WTC11 (cell line): ENCODE measurements around the gene PTPN3. TPM values are rescaled to one million over a fixed set of nuclear protein-coding genes. Genes with fewer than 3 reads are reported as not detected.

Experiments
- ATAC-seq: fragments of 200-7000 bp; cut with Tn5 transposase; 2 replicates; pipeline ENCODE4 v1.10.0; 2021; ENCODE audit warnings: mild to moderate bottlenecking, moderate library complexity
- CTCF ChIA-PET: fragments of 300-600 bp; sonication (Branson Sonifier 250); formaldehyde crosslinking; loops from one replicate; lab custom pipeline; 2021; ENCODE audit warnings: antibody characterized with exemption; lab: Charles Lee
- POLR2A ChIA-PET: fragments of 350-600 bp; sonication (Branson Sonifier 250); formaldehyde crosslinking; loops from one replicate; lab custom pipeline; 2021; ENCODE audit warnings: antibody characterized with exemption; lab: Charles Lee
- DNase-seq: peaks from one replicate; pipeline ENCODE4 v3.0.0; 2021; ENCODE audit warnings: low spot score
- H3K27ac Mint-ChIP-seq: 2 replicates; pipeline ENCODE4 v1.8.0; 2021; ENCODE audit warnings: mixed read lengths
- H3K27me3 Mint-ChIP-seq: 2 replicates; pipeline ENCODE4 v1.8.0; 2021; ENCODE audit warnings: low read depth, mild to moderate bottlenecking, moderate library complexity, mixed read lengths
- H3K36me3 Mint-ChIP-seq: 2 replicates; pipeline ENCODE4 v1.8.0; 2021; ENCODE audit warnings: mixed read lengths
- H3K4me1 Mint-ChIP-seq: 2 replicates; pipeline ENCODE4 v1.8.0; 2022; ENCODE audit warnings: mixed read lengths
- H3K4me3 Mint-ChIP-seq: 2 replicates; pipeline ENCODE4 v1.8.0; 2021; ENCODE audit warnings: mild to moderate bottlenecking, moderate library complexity, mixed read lengths
- H3K9me3 Mint-ChIP-seq: 2 replicates; pipeline ENCODE4 v1.8.0; 2021; ENCODE audit warnings: mixed read lengths
- CREB1 ChIP-seq: sonication (generic); formaldehyde crosslinking; IDR thresholded peaks from 2 replicates; pipeline ENCODE4 v1.8.0; 2023; ENCODE audit warnings: mild to moderate bottlenecking, missing genetic modification reagents
- E2F4 ChIP-seq: sonication (generic); formaldehyde crosslinking; IDR thresholded peaks from 2 replicates; pipeline ENCODE4 v1.8.1; 2022; ENCODE audit warnings: low read depth, mild to moderate bottlenecking, moderate library complexity, missing genetic modification reagents, borderline replicate concordance
- E2F5 ChIP-seq: sonication (generic); formaldehyde crosslinking; IDR thresholded peaks from 2 replicates; pipeline ENCODE4 v1.8.1; 2022; ENCODE audit warnings: mild to moderate bottlenecking, moderate library complexity, missing genetic modification reagents
- EMX1 ChIP-seq: fragments of 250-450 bp; sonication (Bioruptor Pico); IDR thresholded peaks from 2 replicates; pipeline ENCODE4 v1.8.0; 2021; ENCODE audit warnings: mild to moderate bottlenecking
- ETV6 ChIP-seq: sonication (generic); formaldehyde crosslinking; IDR thresholded peaks from 2 replicates; pipeline ENCODE4 v1.8.1; 2022; ENCODE audit warnings: mild to moderate bottlenecking, missing genetic modification reagents
- FOXP1 ChIP-seq: sonication (generic); formaldehyde crosslinking; IDR thresholded peaks from 2 replicates; pipeline ENCODE4 v1.8.0; 2022; ENCODE audit warnings: missing genetic modification reagents, mild to moderate bottlenecking, moderate library complexity, borderline replicate concordance
- MXD4 ChIP-seq: fragments of 250-450 bp; sonication (Bioruptor Pico); IDR thresholded peaks from 2 replicates; pipeline ENCODE4 v1.8.0; 2021; ENCODE audit warnings: mild to moderate bottlenecking, moderate library complexity, borderline replicate concordance
- PRRX2 ChIP-seq: fragments of 250-450 bp; sonication (Bioruptor Pico); IDR thresholded peaks from 2 replicates; pipeline ENCODE4 v1.8.0; 2021; ENCODE audit warnings: mild to moderate bottlenecking
- RORB ChIP-seq: fragments of 250-450 bp; sonication (Bioruptor Pico); IDR thresholded peaks from 2 replicates; pipeline ENCODE4 v1.9.0; 2021; ENCODE audit warnings: mild to moderate bottlenecking
- SOX15 ChIP-seq: fragments of 250-450 bp; sonication (Bioruptor Pico); IDR thresholded peaks from 2 replicates; pipeline ENCODE4 v1.9.0; 2021; ENCODE audit warnings: mild to moderate bottlenecking
- STAT6 ChIP-seq: sonication (generic); formaldehyde crosslinking; conservative IDR thresholded peaks from 2 replicates; pipeline ENCODE4 v1.8.1; 2023; ENCODE audit warnings: mild to moderate bottlenecking, low read depth, missing genetic modification reagents, moderate library complexity
- TCF7 ChIP-seq: sonication (generic); formaldehyde crosslinking; IDR thresholded peaks from 2 replicates; pipeline ENCODE4 v1.8.0; 2022; ENCODE audit warnings: mild to moderate bottlenecking, low read depth, missing genetic modification reagents, moderate library complexity
- TP53 ChIP-seq: sonication (generic); formaldehyde crosslinking; IDR thresholded peaks from 2 replicates; pipeline ENCODE4 v1.8.1; 2023; ENCODE audit warnings: mild to moderate bottlenecking, missing genetic modification reagents
- ZNF263 ChIP-seq: sonication (generic); formaldehyde crosslinking; IDR thresholded peaks from 2 replicates; pipeline ENCODE4 v1.8.1; 2022; ENCODE audit warnings: low read depth, mild to moderate bottlenecking, moderate library complexity, missing genetic modification reagents
- ZNF396 ChIP-seq: fragments of 250-450 bp; sonication (Bioruptor Pico); IDR thresholded peaks from 2 replicates; pipeline ENCODE4 v1.8.0; 2021; ENCODE audit warnings: mild to moderate bottlenecking, moderate library complexity, borderline replicate concordance
- ZNF425 ChIP-seq: fragments of 250-450 bp; sonication (Bioruptor Pico); conservative IDR thresholded peaks from 2 replicates; pipeline ENCODE4 v1.9.0; 2021; ENCODE audit warnings: mild to moderate bottlenecking
- total RNA-seq: library from RNA; stranded (reverse); gene quantifications from 3 replicates; pipeline ENCODE4 v1.2.3, GENCODE V29; 2021
- TF ChIP-seq, protein P1 (sequence below): sonication (generic); formaldehyde crosslinking; IDR thresholded peaks from 2 replicates; pipeline ENCODE4 v1.8.0; 2022; ENCODE audit warnings: mild to moderate bottlenecking, missing genetic modification reagents
- TF ChIP-seq, protein P2 (sequence below): sonication (generic); formaldehyde crosslinking; IDR thresholded peaks from 2 replicates; pipeline ENCODE4 v1.8.0; 2023; ENCODE audit warnings: missing genetic modification reagents
- TF ChIP-seq, protein P3 (sequence below): sonication (generic); formaldehyde crosslinking; IDR thresholded peaks from 2 replicates; pipeline ENCODE4 v1.8.1; 2023; ENCODE audit warnings: mild to moderate bottlenecking, missing genetic modification reagents, moderate library complexity
- TF ChIP-seq, protein P4 (sequence below): sonication (generic); formaldehyde crosslinking; IDR thresholded peaks from 2 replicates; pipeline ENCODE4 v1.8.0; 2022; ENCODE audit warnings: missing genetic modification reagents

The PTPN3 gene
- total RNA-seq, 1 experiment from 2014 or later: 1.7 TPM

DNA sequence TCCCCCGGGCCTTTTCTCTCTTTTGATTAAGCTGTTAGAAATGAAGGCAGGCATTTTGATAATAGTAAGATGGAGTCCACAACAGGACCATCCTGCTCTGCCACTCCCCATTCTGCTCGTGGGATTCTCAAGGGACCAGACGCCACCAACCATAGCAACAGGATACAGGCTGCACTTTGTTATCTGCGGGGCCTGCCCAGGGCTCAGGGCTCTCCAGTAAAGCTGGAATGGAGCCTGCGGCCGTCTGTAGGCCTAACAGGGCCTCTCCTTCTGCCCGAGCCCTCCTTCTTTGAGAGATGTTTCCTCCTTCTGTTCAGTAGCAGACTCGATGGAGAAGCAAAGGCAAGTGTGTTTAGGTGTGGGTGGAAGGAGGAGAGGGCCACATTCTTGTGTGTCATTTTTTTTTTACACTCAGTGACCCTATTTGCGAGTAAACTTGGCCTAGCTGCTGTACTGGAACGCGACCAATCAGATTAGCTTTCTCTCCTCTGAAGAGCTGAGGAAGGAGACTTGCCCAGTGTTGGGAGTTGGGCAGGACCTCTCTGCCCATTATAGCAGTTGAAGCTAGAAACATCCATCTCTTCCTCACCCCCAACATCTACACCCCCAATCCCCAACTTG, 168.4 kb downstream of the PTPN3 start (continued):
- TF ChIP-seq ZNF396 (CRISPR knock-in tag) (no peak), RORB (CRISPR knock-in tag) (no peak), ETV6 (CRISPR knock-in tag) (no peak), ZNF425 (CRISPR knock-in tag) (no peak)
- TF ChIP-seq, protein P1, sequence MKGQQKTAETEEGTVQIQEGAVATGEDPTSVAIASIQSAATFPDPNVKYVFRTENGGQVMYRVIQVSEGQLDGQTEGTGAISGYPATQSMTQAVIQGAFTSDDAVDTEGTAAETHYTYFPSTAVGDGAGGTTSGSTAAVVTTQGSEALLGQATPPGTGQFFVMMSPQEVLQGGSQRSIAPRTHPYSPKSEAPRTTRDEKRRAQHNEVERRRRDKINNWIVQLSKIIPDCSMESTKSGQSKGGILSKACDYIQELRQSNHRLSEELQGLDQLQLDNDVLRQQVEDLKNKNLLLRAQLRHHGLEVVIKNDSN (CRISPR knock-in tag): no peak

GRCh38 chr9:109328978-109329637, 169.0 kb downstream of the PTPN3 start:
- ChIA-PET POLR2A (no interaction called here), CTCF (interaction anchor here (0.6 to 2.4 kb wide), 6 partner anchors 16 to 146 kb away, joined by 3 to 9 read pairs (median 6); no protein-coding TSS in a partner anchor)
- no peak for DNase-seq
- Mint-ChIP-seq H3K27me3 (no peaks in the 10 kb centered on the region; the same call in 1 of the 2 replicates), H3K4me3 (no peak overlapping the region), H3K27ac (no peak overlapping the region), H3K9me3 (no peaks in the 10 kb centered on the region), H3K36me3 (no peaks in the 10 kb centered on the region), H3K4me1 (peaks cover 17% of the 10 kb centered on the region)
- TF ChIP-seq MXD4 (no peak), TP53 (CRISPR knock-in tag) (no peak), CREB1 (CRISPR knock-in tag) (no peak), EMX1 (CRISPR knock-in tag) (no peak), E2F5 (no peak), STAT6 (CRISPR knock-in tag) (no peak), FOXP1 (CRISPR knock-in tag) (no peak), E2F4 (CRISPR knock-in tag) (no peak), SOX15 (no peak), TCF7 (CRISPR knock-in tag) (no peak), PRRX2 (CRISPR knock-in tag) (no peak), ZNF263 (no peak)
- TF ChIP-seq, protein P2, sequence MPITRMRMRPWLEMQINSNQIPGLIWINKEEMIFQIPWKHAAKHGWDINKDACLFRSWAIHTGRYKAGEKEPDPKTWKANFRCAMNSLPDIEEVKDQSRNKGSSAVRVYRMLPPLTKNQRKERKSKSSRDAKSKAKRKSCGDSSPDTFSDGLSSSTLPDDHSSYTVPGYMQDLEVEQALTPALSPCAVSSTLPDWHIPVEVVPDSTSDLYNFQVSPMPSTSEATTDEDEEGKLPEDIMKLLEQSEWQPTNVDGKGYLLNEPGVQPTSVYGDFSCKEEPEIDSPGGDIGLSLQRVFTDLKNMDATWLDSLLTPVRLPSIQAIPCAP (CRISPR knock-in tag): no peak
- TF ChIP-seq, protein P3, sequence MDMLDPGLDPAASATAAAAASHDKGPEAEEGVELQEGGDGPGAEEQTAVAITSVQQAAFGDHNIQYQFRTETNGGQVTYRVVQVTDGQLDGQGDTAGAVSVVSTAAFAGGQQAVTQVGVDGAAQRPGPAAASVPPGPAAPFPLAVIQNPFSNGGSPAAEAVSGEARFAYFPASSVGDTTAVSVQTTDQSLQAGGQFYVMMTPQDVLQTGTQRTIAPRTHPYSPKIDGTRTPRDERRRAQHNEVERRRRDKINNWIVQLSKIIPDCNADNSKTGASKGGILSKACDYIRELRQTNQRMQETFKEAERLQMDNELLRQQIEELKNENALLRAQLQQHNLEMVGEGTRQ (CRISPR knock-in tag): no peak
- TF ChIP-seq, protein P4, sequence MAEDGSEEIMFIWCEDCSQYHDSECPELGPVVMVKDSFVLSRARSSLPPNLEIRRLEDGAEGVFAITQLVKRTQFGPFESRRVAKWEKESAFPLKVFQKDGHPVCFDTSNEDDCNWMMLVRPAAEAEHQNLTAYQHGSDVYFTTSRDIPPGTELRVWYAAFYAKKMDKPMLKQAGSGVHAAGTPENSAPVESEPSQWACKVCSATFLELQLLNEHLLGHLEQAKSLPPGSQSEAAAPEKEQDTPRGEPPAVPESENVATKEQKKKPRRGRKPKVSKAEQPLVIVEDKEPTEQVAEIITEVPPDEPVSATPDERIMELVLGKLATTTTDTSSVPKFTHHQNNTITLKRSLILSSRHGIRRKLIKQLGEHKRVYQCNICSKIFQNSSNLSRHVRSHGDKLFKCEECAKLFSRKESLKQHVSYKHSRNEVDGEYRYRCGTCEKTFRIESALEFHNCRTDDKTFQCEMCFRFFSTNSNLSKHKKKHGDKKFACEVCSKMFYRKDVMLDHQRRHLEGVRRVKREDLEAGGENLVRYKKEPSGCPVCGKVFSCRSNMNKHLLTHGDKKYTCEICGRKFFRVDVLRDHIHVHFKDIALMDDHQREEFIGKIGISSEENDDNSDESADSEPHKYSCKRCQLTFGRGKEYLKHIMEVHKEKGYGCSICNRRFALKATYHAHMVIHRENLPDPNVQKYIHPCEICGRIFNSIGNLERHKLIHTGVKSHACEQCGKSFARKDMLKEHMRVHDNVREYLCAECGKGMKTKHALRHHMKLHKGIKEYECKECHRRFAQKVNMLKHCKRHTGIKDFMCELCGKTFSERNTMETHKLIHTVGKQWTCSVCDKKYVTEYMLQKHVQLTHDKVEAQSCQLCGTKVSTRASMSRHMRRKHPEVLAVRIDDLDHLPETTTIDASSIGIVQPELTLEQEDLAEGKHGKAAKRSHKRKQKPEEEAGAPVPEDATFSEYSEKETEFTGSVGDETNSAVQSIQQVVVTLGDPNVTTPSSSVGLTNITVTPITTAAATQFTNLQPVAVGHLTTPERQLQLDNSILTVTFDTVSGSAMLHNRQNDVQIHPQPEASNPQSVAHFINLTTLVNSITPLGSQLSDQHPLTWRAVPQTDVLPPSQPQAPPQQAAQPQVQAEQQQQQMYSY (CRISPR knock-in tag): no peak
- ATAC-seq: peak; percentile 54
